NCI-H187 (cell line): ENCODE measurements around the gene PCNT.
"Not testable (repeated sequence)": the region's sequence is repeated elsewhere in the genome, so short reads cannot be mapped to it uniquely, and the experiment has no call there.

Experiments used
- DNase-seq, 2 experiments: peaks; one replicate each; lab custom pipeline; 2025; lab: John Stamatoyannopoulos, UW

The PCNT gene

GRCh38 chr21:46357684-46358425 is 33.9 kb downstream of the PCNT start:
- no peak for DNase-seq

- DNase-seq = no peak
Measured at GRCh38 chr21:46361176-46361575, 37.2 kb downstream of the PCNT start.

GRCh38 chr21:46361935-46362334 is 38.0 kb downstream of the PCNT start:
- no peak for DNase-seq

- no peak for DNase-seq
Measured at GRCh38 chr21:46362946-46363345, 39.0 kb downstream of the PCNT start.

GRCh38 chr21:46363698-46364097 is 39.7 kb downstream of the PCNT start:
- no peak for DNase-seq

GRCh38 chr21:46366091-46366490 is 42.1 kb downstream of the PCNT start:
- no peak for DNase-seq

- no peak for DNase-seq
Measured at GRCh38 chr21:46366561-46366960, 42.6 kb downstream of the PCNT start.

- no peak for DNase-seq
Measured at GRCh38 chr21:46366966-46367365, 43.0 kb downstream of the PCNT start.

GRCh38 chr21:46368533-46369285 is 44.8 kb downstream of the PCNT start:
- DNase-seq = no peak

GRCh38 chr21:46369520-46370235 is 45.7 kb downstream of the PCNT start:
- DNase-seq = no peak

- DNase-seq = no peak
Measured at GRCh38 chr21:46371204-46372013, 47.5 kb downstream of the PCNT start.

- DNase-seq = no peak
Measured at GRCh38 chr21:46372014-46372485, 48.1 kb downstream of the PCNT start.

- not testable (repeated sequence) for DNase-seq
Measured at GRCh38 chr21:46372947-46373346, 49.0 kb downstream of the PCNT start.

- DNase-seq = no peak
Measured at GRCh38 chr21:46374761-46375389, 50.9 kb downstream of the PCNT start.

GRCh38 chr21:46375560-46376230 is 51.7 kb downstream of the PCNT start:
- DNase-seq = no peak

- DNase-seq = no peak
Measured at GRCh38 chr21:46376231-46376628, 52.3 kb downstream of the PCNT start.

GRCh38 chr21:46376856-46377453 is 53.0 kb downstream of the PCNT start:
- DNase-seq = no peak

GRCh38 chr21:46377789-46378188 is 53.8 kb downstream of the PCNT start:
- DNase-seq = no peak

- no peak for DNase-seq
Measured at GRCh38 chr21:46379105-46379504, 55.1 kb downstream of the PCNT start.

- DNase-seq = no peak
Measured at GRCh38 chr21:46379691-46380090, 55.7 kb downstream of the PCNT start.
